Right lobe of liver (tissue), 6 donors: ENCODE data around the gene TNPO2. TPM values are rescaled to one million over a fixed set of nuclear protein-coding genes. Genes with fewer than 3 reads are reported as not detected.

Experiments
- ATAC-seq, 4 donors: fragments of 200-7000 bp; cut with Tn5 transposase; one replicate each; pipeline ENCODE4 v1.9.1; 2020; ENCODE audit warnings: mild to moderate bottlenecking in 4 of 4, moderate library complexity in 4 of 4
- DNase-seq, 3 donors: peaks; one replicate each; pipeline ENCODE4 v3.0.0-alpha.2; 2020
- H3K27ac ChIP-seq, 3 donors: fragments of 200-600 bp; one replicate each; pipeline ENCODE4 v1.8.0; 2022
- H3K27me3 ChIP-seq, 2 donors: fragments of 200-600 bp; one replicate each; pipeline ENCODE4 v1.8.0; 2022
- H3K36me3 ChIP-seq, 4 donors: fragments of 200-600 bp; sonication (generic) in 1 of 4; one replicate each; pipeline versions ENCODE4 v1.5.1 to v1.8.0; 2017 to 2022; ENCODE audit warnings: control low read depth in 1 of 4
- H3K4me1 ChIP-seq, 4 donors: fragments of 200-600 bp; sonication (generic) in 1 of 4; one replicate each; pipeline versions ENCODE4 v1.5.1 to v1.8.0; 2017 to 2022; ENCODE audit warnings: control low read depth in 1 of 4
- H3K4me3 ChIP-seq, 3 donors: fragments of 200-600 bp; one replicate each; pipeline ENCODE4 v1.8.0; 2022
- H3K9me3 ChIP-seq, 4 donors: fragments of 200-600 bp; sonication (generic) in 1 of 4; one replicate each; pipeline versions ENCODE4 v1.5.1 to v1.8.0; 2017 to 2022; ENCODE audit warnings: control low read depth in 1 of 4
- POLR2A ChIP-seq: fragments of 450-650 bp; IDR thresholded peaks from one replicate; pipeline ENCODE4 v1.6.1; 2017; ENCODE audit warnings: antibody characterized with exemption, mild to moderate bottlenecking
- WGBS: methylation state at CpG from one replicate; pipeline ENCODE4 v1.1.6; 2018; ENCODE audit warnings: low coverage, low lambda C conversion rate; ENCODE audit not compliant: insufficient coverage; ENCODE audit errors: missing lambda C conversion rate; 5-methylcytosine and 5-hydroxymethylcytosine counted together
- intact Hi-C, 2 donors: fragments of 100-400 bp; cut with DNase I; formaldehyde crosslinking; loops; one replicate each; pipeline versions ENCODE4 v1.11.2 to v1.14.1; 2022
- total RNA-seq, 6 experiments: library from RNA; depleted of rRNA in 2 of 6; stranded (reverse); fragments of >200 nt in 2 of 6; fragmentation: NEBNext Ultra II Directional in 3 of 6; extraction: Animal tissue kit (Norgen Biotek cat#: 25700) in 3 of 6; gene quantifications; one replicate each; pipeline versions ENCODE4 v1.1.0 to v1.2.4, GENCODE V29; 2016 to 2023
- TF ChIP-seq, protein P1 (sequence below), 4 donors: fragments of 200-600 bp in 3 of 4; fragments of 450-650 bp in 1 of 4; IDR thresholded peaks; one replicate each; pipeline versions ENCODE4 v1.5.1 to v1.8.0; 2016 to 2022; ENCODE audit warnings: antibody characterized with exemption in 4 of 4, mild to moderate bottlenecking in 2 of 4
- donor health status: DM: no; HTN: yes; CAD: no.
- donor health status: DM: no; HTN: no; CAD: no.
- donor health status: DM: no; HTN: no; CAD: no.
- donor health status: DM: no; HTN: yes; CAD: no.
- donor health status: DM: no; HTN: yes; CAD: no.

Gene TNPO2
- total RNA-seq, 6 experiments from 2014 or later, result 14.8 to 28.7 (median 19.6) TPM

DNA sequence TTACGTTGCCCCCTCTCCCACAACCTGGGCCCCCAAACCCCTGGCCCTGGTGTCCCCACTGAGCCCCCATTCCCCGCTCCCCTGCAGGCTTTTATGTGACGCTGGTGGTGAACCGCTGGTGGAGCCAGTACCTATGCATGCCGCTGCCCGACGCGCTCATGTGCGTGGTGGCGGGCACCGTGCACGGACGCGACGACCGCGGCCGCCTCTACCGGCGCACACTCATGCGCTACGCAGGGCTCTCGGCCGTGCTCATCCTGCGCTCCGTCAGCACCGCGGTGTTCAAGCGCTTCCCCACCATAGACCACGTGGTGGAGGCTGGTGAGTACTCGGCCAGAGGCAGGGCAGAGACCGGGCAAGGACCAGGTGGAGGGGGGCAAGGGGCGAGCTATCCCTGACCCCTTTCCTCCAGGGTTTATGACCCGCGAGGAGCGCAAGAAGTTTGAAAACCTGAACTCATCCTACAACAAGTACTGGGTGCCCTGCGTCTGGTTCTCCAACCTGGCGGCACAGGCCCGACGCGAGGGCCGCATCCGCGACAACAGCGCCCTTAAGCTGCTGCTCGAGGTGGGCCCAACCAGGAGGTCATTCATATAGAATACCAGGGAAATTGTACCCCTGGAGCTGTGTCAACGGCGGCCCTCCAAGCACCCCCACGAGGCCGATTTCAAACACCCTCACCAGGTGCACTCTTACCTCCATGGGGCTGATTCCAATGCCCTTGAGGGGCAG is 30.9 kb upstream of the TNPO2 start:
- Histone ChIP-seq H3K36me3 (no peaks in the 10 kb centered on the region), H3K27ac (no peak overlapping the region), H3K27me3 (no peaks in the 10 kb centered on the region), H3K4me3 (no peak overlapping the region), H3K4me1 (peaks cover 0 to 11% (median 3%) of the 10 kb centered on the region in 4 donors), H3K9me3 (no peaks in the 10 kb centered on the region)
- DNase-seq (no peak), ATAC-seq (no peak)
- TF ChIP-seq, protein P1, sequence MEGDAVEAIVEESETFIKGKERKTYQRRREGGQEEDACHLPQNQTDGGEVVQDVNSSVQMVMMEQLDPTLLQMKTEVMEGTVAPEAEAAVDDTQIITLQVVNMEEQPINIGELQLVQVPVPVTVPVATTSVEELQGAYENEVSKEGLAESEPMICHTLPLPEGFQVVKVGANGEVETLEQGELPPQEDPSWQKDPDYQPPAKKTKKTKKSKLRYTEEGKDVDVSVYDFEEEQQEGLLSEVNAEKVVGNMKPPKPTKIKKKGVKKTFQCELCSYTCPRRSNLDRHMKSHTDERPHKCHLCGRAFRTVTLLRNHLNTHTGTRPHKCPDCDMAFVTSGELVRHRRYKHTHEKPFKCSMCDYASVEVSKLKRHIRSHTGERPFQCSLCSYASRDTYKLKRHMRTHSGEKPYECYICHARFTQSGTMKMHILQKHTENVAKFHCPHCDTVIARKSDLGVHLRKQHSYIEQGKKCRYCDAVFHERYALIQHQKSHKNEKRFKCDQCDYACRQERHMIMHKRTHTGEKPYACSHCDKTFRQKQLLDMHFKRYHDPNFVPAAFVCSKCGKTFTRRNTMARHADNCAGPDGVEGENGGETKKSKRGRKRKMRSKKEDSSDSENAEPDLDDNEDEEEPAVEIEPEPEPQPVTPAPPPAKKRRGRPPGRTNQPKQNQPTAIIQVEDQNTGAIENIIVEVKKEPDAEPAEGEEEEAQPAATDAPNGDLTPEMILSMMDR (IDR thresholded peaks at IDR 0.05), result no peak
- no peak for TF ChIP-seq POLR2A
- WGBS, result 59% methylated on average over 10 of the region's 50 CpGs
- intact Hi-C loops, result loop anchor here in 1 of 2 donors (10.0 kb wide), 1 partner anchor 50 kb away; no protein-coding TSS in a partner anchor

DNA sequence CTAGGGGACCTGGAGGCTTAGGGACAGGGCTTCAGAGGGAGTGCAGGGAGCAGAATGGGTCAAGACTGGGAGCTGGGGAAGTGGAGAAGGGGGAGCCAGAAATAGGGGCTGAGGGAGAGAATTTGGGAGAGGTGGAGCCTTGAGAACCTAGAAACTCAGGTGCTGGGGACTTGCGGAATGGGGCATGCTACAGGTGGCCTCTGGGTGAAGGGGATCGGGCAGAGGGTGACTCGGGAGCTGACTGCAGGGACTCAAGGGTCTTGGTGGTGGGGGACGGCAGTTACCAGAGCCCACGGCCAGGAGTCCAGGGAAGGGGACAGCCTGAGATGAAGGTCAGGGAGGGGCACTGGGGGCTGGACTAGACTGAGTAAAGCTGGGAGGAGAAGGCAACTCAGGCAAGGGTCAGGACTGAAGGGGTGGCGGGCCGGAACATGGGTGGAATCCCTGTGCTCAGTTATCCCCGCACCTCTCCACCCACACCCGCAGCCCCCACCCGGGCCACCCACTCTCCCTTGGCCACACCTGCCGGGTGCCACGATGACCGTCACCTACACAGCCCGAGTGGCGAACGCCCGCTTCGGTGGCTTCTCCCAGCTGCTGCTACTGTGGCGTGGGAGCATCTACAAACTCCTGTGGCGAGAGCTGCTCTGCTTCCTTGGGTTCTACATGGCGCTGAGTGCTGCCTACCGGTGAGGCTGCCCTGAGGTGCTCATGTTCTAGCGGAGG is 28.5 kb upstream of the TNPO2 start:
- Histone ChIP-seq H3K9me3 (no peaks in the 10 kb centered on the region), H3K27me3 (no peaks in the 10 kb centered on the region), H3K36me3 (no peaks in the 10 kb centered on the region), H3K4me3 (no peak overlapping the region), H3K4me1 (peaks cover 0 to 3% (median 0%) of the 10 kb centered on the region in 4 donors), H3K27ac (no peak overlapping the region)
- intact Hi-C loops, result loop anchor here in 1 of 2 donors (10.0 kb wide), 1 partner anchor 47 kb away; no protein-coding TSS in a partner anchor
- TF ChIP-seq POLR2A, result no peak
- TF ChIP-seq, protein P1 (IDR thresholded peaks at IDR 0.05), result no peak
- no peak for DNase-seq
- no peak for ATAC-seq
- WGBS, result 56% methylated on average over 9 of the region's 23 CpGs

DNA sequence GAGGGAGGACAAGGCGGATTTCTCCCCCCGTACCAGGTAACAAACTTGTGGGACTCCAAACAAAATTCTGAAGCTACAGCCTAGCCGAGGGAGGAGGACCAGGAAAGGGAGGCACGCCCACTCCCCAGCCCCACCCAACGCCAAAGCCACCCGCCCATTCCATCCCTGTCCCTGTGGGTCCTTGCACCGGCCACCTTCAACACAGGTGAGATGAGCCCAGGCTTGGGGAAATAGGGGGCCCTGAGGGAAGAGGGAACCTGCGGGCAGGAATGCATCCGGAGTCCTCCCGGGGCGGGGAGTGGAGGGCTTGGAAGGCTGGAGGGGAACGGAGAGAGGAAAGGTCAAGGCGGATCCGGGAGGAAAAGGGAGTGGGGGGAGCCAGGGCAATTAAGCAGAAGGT is 27.9 kb upstream of the TNPO2 start, which contains the start of gene BEST2:
BEST2 (plus strand) TSS at position 157 of the 400 bp plus-strand sequence. CDS start 802 bp downstream, outside the sequence.
- Histone ChIP-seq H3K27ac (no peak within 1 kb of the TSS), H3K4me1 (no peaks in the 10 kb centered on the region), H3K27me3 (no peaks in the 10 kb centered on the region), H3K9me3 (no peaks in the 10 kb centered on the region), H3K36me3 (peaks cover 0 to under 1% (median 0%) of the 10 kb centered on the region in 4 donors), H3K4me3 (no peak within 1 kb of the TSS)
- ATAC-seq (no peak), DNase-seq (no peak)
- intact Hi-C loops, result loop anchor here in 1 of 2 donors (10.0 kb wide), 1 partner anchor 47 kb away; no protein-coding TSS in a partner anchor
- 40% methylated on average over 14 of the region's 14 CpGs for WGBS
- no peak for TF ChIP-seq POLR2A
- TF ChIP-seq, protein P1 (IDR thresholded peaks at IDR 0.05), result no peak

DNA sequence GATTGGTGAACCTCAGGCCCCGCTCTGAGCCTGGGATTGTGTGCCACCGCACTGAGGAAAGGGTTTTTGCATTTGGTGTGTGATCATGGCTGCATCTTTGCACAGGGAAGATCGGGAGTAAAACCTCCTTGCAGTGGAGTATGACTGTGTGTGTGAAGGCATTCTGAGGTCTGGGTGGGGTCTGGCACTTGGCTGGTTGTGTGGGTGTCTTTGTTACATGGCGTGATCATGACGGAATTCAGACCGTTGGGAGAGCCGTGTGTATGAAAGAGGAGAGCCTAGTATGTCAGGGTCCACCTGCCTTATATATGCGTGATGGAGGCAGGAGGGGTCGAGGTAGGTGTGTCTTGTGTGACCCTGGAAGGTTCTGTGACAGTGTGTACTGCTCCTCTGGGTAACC is 27.1 kb upstream of the TNPO2 start:
- ATAC-seq, result no peak
- Histone ChIP-seq H3K36me3 (peaks cover 0 to 9% (median 0%) of the 10 kb centered on the region in 4 donors), H3K4me3 (no peak overlapping the region), H3K9me3 (no peaks in the 10 kb centered on the region), H3K4me1 (no peaks in the 10 kb centered on the region), H3K27me3 (no peaks in the 10 kb centered on the region), H3K27ac (no peak overlapping the region)
- no peak for TF ChIP-seq POLR2A
- TF ChIP-seq, protein P1 (IDR thresholded peaks at IDR 0.05), result no peak
- 45% methylated on average over 7 of the region's 9 CpGs for WGBS
- intact Hi-C loops, result loop anchor here in 1 of 2 donors (10.0 kb wide), 1 partner anchor 46 kb away; no protein-coding TSS in a partner anchor
- no peak for DNase-seq
